Vagina (tissue), 2 donors: ENCODE results near the gene ELOVL1.

Experiments
- CTCF ChIP-seq, 3 experiments: fragments of 450-650 bp in 2 of 3; fragments of 200-600 bp in 1 of 3; sonication (generic) in 1 of 3; IDR thresholded peaks; one replicate each; pipeline ENCODE4 v1.5.1; 2017 to 2019; ENCODE audit warnings: antibody characterized with exemption in 3 of 3, mild to moderate bottlenecking in 2 of 3, moderate library complexity in 2 of 3
- POLR2A ChIP-seq, 2 donors: fragments of 450-650 bp; IDR thresholded peaks; one replicate each; pipeline ENCODE4 v1.6.1; 2017; ENCODE audit warnings: antibody characterized with exemption in 2 of 2, mild to moderate bottlenecking in 2 of 2, moderate library complexity in 2 of 2
- POLR2AphosphoS5 ChIP-seq, 2 donors: sonication (generic); formaldehyde crosslinking; IDR thresholded peaks; one replicate each; pipeline ENCODE4 v1.9.0; 2017; ENCODE audit warnings: antibody characterized with exemption in 2 of 2, mild to moderate bottlenecking in 2 of 2, low read depth in 1 of 2; ENCODE audit not compliant: insufficient read depth in 1 of 2

DNA sequence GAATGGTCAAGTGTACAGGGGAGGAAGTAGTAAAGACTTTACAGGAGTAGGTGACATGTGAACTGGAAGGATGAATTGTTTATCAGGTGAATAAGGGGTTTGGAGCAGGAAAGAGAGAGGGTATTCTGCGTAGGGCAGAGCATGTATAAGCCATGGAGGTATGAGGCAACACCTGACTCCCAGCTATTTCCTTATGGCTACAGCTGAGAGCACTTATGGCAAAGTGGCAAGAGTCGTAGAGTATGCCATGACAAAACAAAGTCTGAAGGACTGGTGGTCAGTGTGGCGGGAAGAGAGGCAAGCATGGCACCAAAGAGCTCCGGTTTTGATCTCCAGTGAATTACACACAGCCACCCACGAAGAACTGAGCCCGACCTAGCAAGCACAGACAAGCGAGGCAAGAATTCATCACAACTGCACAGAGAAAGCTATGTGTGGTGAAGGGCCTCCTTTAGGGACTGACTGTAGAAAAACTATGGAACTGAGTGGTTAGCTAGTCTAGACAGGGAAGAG, 9.0 kb upstream of the ELOVL1 start:
- TF ChIP-seq CTCF (IDR thresholded peaks at IDR 0.05) (no peak), POLR2A (IDR thresholded peaks at IDR 0.05) (no peak), POLR2AphosphoS5 (IDR thresholded peaks at IDR 0.05; ENCODE audit: insufficient read depth in 1 of 2, low read depth in 1 of 2) (no peak)
